HepG2 (cell line): ENCODE results near the gene CLEC10A. TPM values are rescaled to one million over a fixed set of nuclear protein-coding genes. Genes with fewer than 3 reads are reported as not detected.

Source experiments
- ATAC-seq: fragments of 200-7000 bp; cut with Tn5 transposase; 3 replicates; pipeline ENCODE4 v1.9.1; 2020; ENCODE audit warnings: mild to moderate bottlenecking, moderate library complexity
- BruUV-seq: library from RNA; stranded (reverse); fragments of 400-500 nt; replicated peaks from 2 replicates; lab custom pipeline; 2021; lab: Mats Ljungman, UMichigan
- CTCF ChIA-PET: fragments of 300-600 bp; formaldehyde crosslinking; extraction: SDS; loops from one replicate; lab custom pipeline; 2021; ENCODE audit warnings: low total read pairs, inconsistent platforms, low intra/inter-chr PET ratio; lab: Yijun Ruan, JAX
- POLR2A ChIA-PET: fragments of 350-600 bp; sonication (Branson Sonifier 250); formaldehyde crosslinking; loops from one replicate; lab custom pipeline; 2020; ENCODE audit warnings: antibody characterized with exemption, inconsistent platforms; lab: Yijun Ruan, JAX
- DNase-seq: peaks from one replicate; pipeline ENCODE4 v3.0.0-alpha.2; 2015; ENCODE audit warnings: low spot score
- FAIRE-seq: peaks from 3 replicates; lab custom pipeline; 2011; peaks lifted over from hg19 to GRCh38; lab: Jason Lieb, UNC
- H2AFZ ChIP-seq: one replicate; pipeline ENCODE4 v1.6.1; 2011; ENCODE audit warnings: low read length, inconsistent platforms
- H3K27ac ChIP-seq: fragments of 300-600 bp; 3 replicates; pipeline ENCODE4 v1.8.0; 2011; ENCODE audit warnings: mixed run types, mild to moderate bottlenecking, mixed read lengths, low read length, inconsistent platforms; ENCODE audit not compliant: insufficient read depth; ENCODE audit errors: extremely low read length
- H3K27me3 ChIP-seq, 2 experiments: fragments of 200-600 bp in 1 of 2; 2 replicates in 1 of 2; 3 replicates in 1 of 2; pipeline versions ENCODE4 v1.6.0 to v1.8.0; 2011; ENCODE audit warnings: low read length in 2 of 2, mild to moderate bottlenecking in 2 of 2, moderate library complexity in 2 of 2, inconsistent platforms in 1 of 2; ENCODE audit not compliant: insufficient read depth in 2 of 2, control insufficient read depth in 1 of 2
- H3K36me3 ChIP-seq, 2 experiments: fragments of 200-600 bp in 1 of 2; replicated peaks in 1 of 2; 2 replicates in 1 of 2; 3 replicates in 1 of 2; pipeline versions ENCODE4 v1.5.1 to v1.8.0; 2011; ENCODE audit warnings: low read length in 2 of 2, inconsistent platforms in 1 of 2; ENCODE audit not compliant: insufficient read depth in 2 of 2, control insufficient read depth in 1 of 2
- H3K4me1 ChIP-seq: 2 replicates; pipeline ENCODE4 v1.5.1; 2012; ENCODE audit warnings: low read length, inconsistent platforms; ENCODE audit not compliant: insufficient read depth
- H3K4me2 ChIP-seq: 2 replicates; pipeline ENCODE4 v1.6.0; 2011; ENCODE audit warnings: low read depth, low read length, inconsistent platforms
- H3K4me3 ChIP-seq, 3 experiments: fragments of 200-600 bp in 1 of 3; sonication (generic), shearing (Covaris generic) in 1 of 3; replicated peaks in 1 of 3; 2 replicates each; pipeline ENCODE4 v1.5.1; 2011 to 2016; ENCODE audit warnings: low read length in 3 of 3, inconsistent platforms in 2 of 3, low read depth in 2 of 3, mild to moderate bottlenecking in 2 of 3, control low read depth in 1 of 3, mixed read lengths in 1 of 3; ENCODE audit not compliant: insufficient read depth in 1 of 3
- H3K79me2 ChIP-seq: one replicate; pipeline ENCODE4 v1.6.1; 2011; ENCODE audit warnings: low read length, inconsistent platforms; ENCODE audit not compliant: insufficient read depth
- H3K9ac ChIP-seq: 2 replicates; pipeline ENCODE4 v1.6.0; 2011; ENCODE audit warnings: mild to moderate bottlenecking, low read depth, low read length, inconsistent platforms; ENCODE audit not compliant: insufficient read depth
- H3K9me3 ChIP-seq: 2 replicates; pipeline ENCODE4 v1.5.1; 2012; ENCODE audit warnings: mild to moderate bottlenecking, low read length
- H4K20me1 ChIP-seq: 2 replicates; pipeline ENCODE4 v1.6.0; 2011; ENCODE audit warnings: inconsistent platforms, mild to moderate bottlenecking, low read length, moderate library complexity; ENCODE audit not compliant: insufficient read depth
- FLYWCH1 ChIP-seq: sonication (generic); formaldehyde crosslinking; IDR thresholded peaks from 2 replicates; pipeline ENCODE4 v1.8.1; 2023; ENCODE audit warnings: mild to moderate bottlenecking, missing genetic modification reagents
- HIVEP1 ChIP-seq: sonication (generic); formaldehyde crosslinking; IDR thresholded peaks from 2 replicates; pipeline ENCODE4 v1.4.0; 2020; ENCODE audit warnings: mild to moderate bottlenecking, missing genetic modification reagents
- MEF2D ChIP-seq: sonication (generic); formaldehyde crosslinking; IDR thresholded peaks from 2 replicates; pipeline ENCODE4 v1.5.1; 2020; ENCODE audit warnings: mild to moderate bottlenecking, missing genetic modification reagents
- PTBP1 ChIP-seq: fragments of 200-400 bp; formaldehyde crosslinking; IDR thresholded peaks from 2 replicates; pipeline ENCODE4 v1.6.1; 2018; ENCODE audit warnings: low read length, low read depth; ENCODE audit not compliant: poor library complexity, severe bottlenecking
- SAFB2 ChIP-seq: sonication (generic); formaldehyde crosslinking; IDR thresholded peaks from 2 replicates; pipeline ENCODE4 v1.5.1; 2020; ENCODE audit warnings: missing genetic modification reagents, low read depth, mild to moderate bottlenecking, borderline replicate concordance
- SP1 ChIP-seq, 2 experiments: fragments of 450-650 bp in 1 of 2; sonication (generic) in 1 of 2; formaldehyde crosslinking in 1 of 2; IDR thresholded peaks; 2 replicates each; pipeline versions ENCODE4 v1.4.0 to v1.6.1; 2016 to 2020; ENCODE audit warnings: missing genetic modification reagents in 1 of 2
- STAG1 ChIP-seq: sonication (generic); formaldehyde crosslinking; IDR thresholded peaks from 2 replicates; pipeline ENCODE4 v1.4.0; 2020; ENCODE audit warnings: missing genetic modification reagents
- U2AF2 ChIP-seq: fragments of 200-400 bp; formaldehyde crosslinking; IDR thresholded peaks from 2 replicates; pipeline ENCODE4 v1.6.1; 2017; ENCODE audit warnings: low read depth, mild to moderate bottlenecking, low read length
- ZNF296 ChIP-seq: sonication (generic); formaldehyde crosslinking; conservative IDR thresholded peaks from 2 replicates; pipeline ENCODE4 v1.5.0; 2020; ENCODE audit warnings: mild to moderate bottlenecking, missing genetic modification reagents
- ZNF337 ChIP-seq: sonication (generic); formaldehyde crosslinking; IDR thresholded peaks from 2 replicates; pipeline ENCODE4 v1.5.1; 2020; ENCODE audit warnings: missing genetic modification reagents, low read depth, mild to moderate bottlenecking, borderline replicate concordance
- ZNF781 ChIP-seq: sonication (generic); formaldehyde crosslinking; IDR thresholded peaks from 2 replicates; pipeline ENCODE4 v1.5.1; 2020; ENCODE audit warnings: borderline replicate concordance, mild to moderate bottlenecking, missing genetic modification reagents; ENCODE audit errors: not compliant biosample characterization
- ZNF850 ChIP-seq: sonication (generic); formaldehyde crosslinking; conservative IDR thresholded peaks from 2 replicates; pipeline ENCODE4 v1.9.0; 2021; ENCODE audit warnings: mild to moderate bottlenecking, missing genetic modification reagents
- WGBS: methylation state at CpG from one replicate; pipeline ENCODE4 v1.1.6; 2017; ENCODE audit warnings: low lambda C conversion rate; 5-methylcytosine and 5-hydroxymethylcytosine counted together
- in situ Hi-C: cut with HindIII; loops from 2 replicates; pipeline ENCODE4 v1.10.0; 2017; ENCODE audit warnings: low pct_unique_long_range_greater_than_20kb; ENCODE audit not compliant: extremely low pct_ligation_motif_present
- intact Hi-C: fragments of 100-400 bp; cut with micrococcal nuclease; formaldehyde crosslinking; loops from one replicate; pipeline ENCODE4 v1.10.0; 2022; ENCODE audit not compliant: unreplicated experiment
- polyA plus RNA-seq, 8 experiments: library from polyadenylated mRNA; depleted of rRNA in 3 of 8; stranded (reverse) in 7 of 8; unstranded in 1 of 8; fragments of >200 nt; fragmentation: Illumina TruSeq in 4 of 8; extraction: Trizol in 4 of 8; gene quantifications; 2 replicates each; pipeline versions ENCODE4 v1.2.1 to v1.2.3, GENCODE V29; 2011 to 2016; ENCODE audit warnings: low read depth in 4 of 8, missing spikeins in 1 of 8, mixed read lengths in 1 of 8; ENCODE audit not compliant: insufficient read depth in 1 of 8
- total RNA-seq, 5 experiments: library from RNA; depleted of rRNA; stranded (reverse); fragments of >200 nt; fragmentation: Illumina TruSeq; extraction: Trizol; gene quantifications; 2 replicates each; pipeline ENCODE4 v1.2.3, GENCODE V29; 2016; ENCODE audit warnings: low read depth in 1 of 5
- TF ChIP-seq, protein P1 (sequence below): sonication (generic); formaldehyde crosslinking; IDR thresholded peaks from 2 replicates; pipeline ENCODE4 v1.5.0; 2020; ENCODE audit warnings: mild to moderate bottlenecking, missing genetic modification reagents
- TF ChIP-seq, protein P2 (sequence below): sonication (generic); formaldehyde crosslinking; IDR thresholded peaks from 2 replicates; pipeline ENCODE4 v1.5.0; 2020; ENCODE audit warnings: missing genetic modification reagents
- TF ChIP-seq, protein P3 (sequence below): sonication (generic); formaldehyde crosslinking; IDR thresholded peaks from 2 replicates; pipeline ENCODE4 v1.5.1; 2020; ENCODE audit warnings: mild to moderate bottlenecking, missing genetic modification reagents

The CLEC10A gene
- total and polyA plus RNA-seq, 2 of the 13 experiments (the other 11 are each of a cell fraction or from before 2014, with no cell fraction given): 0.33 TPM; not detected in 1

DNA sequence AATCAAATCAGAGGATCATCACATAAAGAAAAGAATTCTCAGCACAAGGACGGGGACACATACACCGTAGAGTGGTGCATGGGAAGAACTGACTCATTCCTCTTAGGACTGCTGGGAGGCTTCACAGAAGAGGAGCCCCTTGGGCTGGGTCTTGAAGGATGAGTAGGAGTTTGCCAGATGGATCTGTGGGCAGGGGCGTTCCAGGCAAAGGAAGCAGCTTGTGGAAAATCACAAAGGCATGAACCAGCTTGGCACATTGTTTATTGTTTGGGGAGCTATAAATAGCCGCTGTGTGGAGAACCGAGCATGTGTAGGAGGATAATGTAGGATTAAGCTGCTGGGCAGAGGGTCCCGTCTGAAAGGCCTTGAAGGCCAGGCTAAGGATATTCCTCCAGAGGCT is 31.1 kb downstream of the CLEC10A start:
- no peak overlapping the region for H3K4me3 ChIP-seq
- POLR2A ChIA-PET: interaction anchor here (0.9 to 1.5 kb wide), 5 partner anchors 10 to 130 kb away, joined by 3 to 8 read pairs (median 4); partner anchors contain the start of gene ASGR2
- H3K79me2 ChIP-seq: no peaks in the 10 kb centered on the region
- intact Hi-C loops (loop anchor here (5.0 kb wide), 1 partner anchor 303 kb away; the partner anchor contains the start of gene KCTD11), in situ Hi-C loops (loop anchor here (10.0 kb wide), 1 partner anchor 236 kb away; the partner anchor contains the start of gene SLC2A4)
- no peaks in the 10 kb centered on the region for H3K36me3 ChIP-seq
- H3K9me3 ChIP-seq: no peaks in the 10 kb centered on the region
- H3K27ac ChIP-seq: no peak overlapping the region
- no peak for FAIRE-seq
- no peak overlapping the region for H3K4me2 ChIP-seq
- no peak for ATAC-seq
- no peaks in the 10 kb centered on the region; a peak in 1 of 5 replicates for H3K27me3 ChIP-seq
- CTCF ChIA-PET: no interaction called here
- H3K9ac ChIP-seq: no peak overlapping the region
- H3K4me1 ChIP-seq: peaks cover 70% of the 10 kb centered on the region
- no peak for DNase-seq
- BruUV-seq: no TSS peak
- no peaks in the 10 kb centered on the region for H4K20me1 ChIP-seq
- 92% methylated on average over 6 of the region's 6 CpGs for WGBS
- no peak overlapping the region for H2AFZ ChIP-seq
- TF ChIP-seq ZNF337 (CRISPR knock-in tag): no peak
- no peak for TF ChIP-seq MEF2D (CRISPR knock-in tag)
- TF ChIP-seq, protein P1, sequence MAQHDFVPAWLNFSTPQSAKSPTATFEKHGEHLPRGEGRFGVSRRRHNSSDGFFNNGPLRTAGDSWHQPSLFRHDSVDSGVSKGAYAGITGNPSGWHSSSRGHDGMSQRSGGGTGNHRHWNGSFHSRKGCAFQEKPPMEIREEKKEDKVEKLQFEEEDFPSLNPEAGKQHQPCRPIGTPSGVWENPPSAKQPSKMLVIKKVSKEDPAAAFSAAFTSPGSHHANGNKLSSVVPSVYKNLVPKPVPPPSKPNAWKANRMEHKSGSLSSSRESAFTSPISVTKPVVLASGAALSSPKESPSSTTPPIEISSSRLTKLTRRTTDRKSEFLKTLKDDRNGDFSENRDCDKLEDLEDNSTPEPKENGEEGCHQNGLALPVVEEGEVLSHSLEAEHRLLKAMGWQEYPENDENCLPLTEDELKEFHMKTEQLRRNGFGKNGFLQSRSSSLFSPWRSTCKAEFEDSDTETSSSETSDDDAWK (CRISPR knock-in tag): no peak
- no peak for TF ChIP-seq SAFB2
- TF ChIP-seq PTBP1: no peak
- TF ChIP-seq, protein P2, sequence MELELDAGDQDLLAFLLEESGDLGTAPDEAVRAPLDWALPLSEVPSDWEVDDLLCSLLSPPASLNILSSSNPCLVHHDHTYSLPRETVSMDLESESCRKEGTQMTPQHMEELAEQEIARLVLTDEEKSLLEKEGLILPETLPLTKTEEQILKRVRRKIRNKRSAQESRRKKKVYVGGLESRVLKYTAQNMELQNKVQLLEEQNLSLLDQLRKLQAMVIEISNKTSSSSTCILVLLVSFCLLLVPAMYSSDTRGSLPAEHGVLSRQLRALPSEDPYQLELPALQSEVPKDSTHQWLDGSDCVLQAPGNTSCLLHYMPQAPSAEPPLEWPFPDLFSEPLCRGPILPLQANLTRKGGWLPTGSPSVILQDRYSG (CRISPR knock-in tag): no peak
- no peak for TF ChIP-seq ZNF296 (CRISPR knock-in tag)
- TF ChIP-seq FLYWCH1 (CRISPR knock-in tag): no peak
- no peak for TF ChIP-seq ZNF781 (CRISPR knock-in tag)
- no peak for TF ChIP-seq HIVEP1
- no peak for TF ChIP-seq STAG1 (CRISPR knock-in tag)
- TF ChIP-seq U2AF2: no peak
- TF ChIP-seq, protein P3, sequence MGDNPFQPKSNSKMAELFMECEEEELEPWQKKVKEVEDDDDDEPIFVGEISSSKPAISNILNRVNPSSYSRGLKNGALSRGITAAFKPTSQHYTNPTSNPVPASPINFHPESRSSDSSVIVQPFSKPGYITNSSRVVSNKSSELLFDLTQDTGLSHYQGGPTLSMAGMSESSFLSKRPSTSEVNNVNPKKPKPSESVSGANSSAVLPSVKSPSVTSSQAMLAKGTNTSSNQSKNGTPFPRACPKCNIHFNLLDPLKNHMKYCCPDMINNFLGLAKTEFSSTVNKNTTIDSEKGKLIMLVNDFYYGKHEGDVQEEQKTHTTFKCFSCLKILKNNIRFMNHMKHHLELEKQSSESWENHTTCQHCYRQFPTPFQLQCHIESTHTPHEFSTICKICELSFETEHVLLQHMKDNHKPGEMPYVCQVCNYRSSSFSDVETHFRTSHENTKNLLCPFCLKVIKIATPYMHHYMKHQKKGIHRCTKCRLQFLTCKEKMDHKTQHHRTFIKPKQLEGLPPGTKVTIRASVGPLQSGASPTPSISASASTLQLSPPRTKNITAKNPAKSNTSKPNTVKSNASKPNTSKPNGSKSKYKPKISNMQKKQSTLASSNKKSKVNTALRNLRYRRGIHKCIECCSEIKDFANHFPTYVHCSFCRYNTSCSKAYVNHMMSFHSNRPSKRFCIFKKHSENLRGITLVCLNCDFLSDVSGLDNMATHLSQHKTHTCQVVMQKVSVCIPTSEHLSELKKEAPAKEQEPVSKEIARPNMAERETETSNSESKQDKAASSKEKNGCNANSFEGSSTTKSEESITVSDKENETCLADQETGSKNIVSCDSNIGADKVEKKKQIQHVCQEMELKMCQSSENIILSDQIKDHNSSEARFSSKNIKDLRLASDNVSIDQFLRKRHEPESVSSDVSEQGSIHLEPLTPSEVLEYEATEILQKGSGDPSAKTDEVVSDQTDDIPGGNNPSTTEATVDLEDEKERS: no peak
- no peak for TF ChIP-seq ZNF850 (CRISPR knock-in tag)
- TF ChIP-seq SP1 (IDR thresholded peaks at IDR 0.05): no peak
- TF ChIP-seq SP1 (CRISPR knock-in tag; IDR thresholded peaks at IDR 0.05): no peak
